H1 (cell line): Measurements from ENCODE around the gene GABRB2. TPM values are rescaled to one million over a fixed set of nuclear protein-coding genes. Genes with fewer than 3 reads are reported as not detected.

Source experiments
- CTCF ChIA-PET: fragments of 300-600 bp; sonication (Branson Sonifier 250); formaldehyde crosslinking; loops from one replicate; lab custom pipeline; 2021; ENCODE audit not compliant: partially characterized antibody; lab: Charles Lee
- POLR2A ChIA-PET: fragments of 300-600 bp; sonication (Branson Sonifier 250); formaldehyde crosslinking; loops from one replicate; lab custom pipeline; 2021; ENCODE audit warnings: inconsistent platforms; ENCODE audit not compliant: partially characterized antibody; lab: Charles Lee
- DNase-seq, 2 experiments: peaks; one replicate each; pipeline versions ENCODE4 v3.0.0 to v3.0.0-alpha.2; 2010 to 2022; ENCODE audit warnings: low spot score in 2 of 2, low read depth in 1 of 2, mixed read lengths in 1 of 2
- FAIRE-seq: peaks from 2 replicates; lab custom pipeline; 2011; peaks lifted over from hg19 to GRCh38; lab: Jason Lieb, UNC
- H2AFZ ChIP-seq: 2 replicates; pipeline ENCODE4 v1.8.1; 2012; ENCODE audit warnings: low read length, inconsistent platforms
- H2AK5ac ChIP-seq: 2 replicates; pipeline ENCODE4 v1.6.1; 2013; ENCODE audit warnings: low read depth, low read length
- H2BK120ac ChIP-seq: replicated peaks from 2 replicates; pipeline ENCODE3; 2013; ENCODE audit warnings: low read depth, low read length, inconsistent platforms
- H2BK12ac ChIP-seq: 2 replicates; pipeline ENCODE4 v1.6.1; 2013; ENCODE audit warnings: low read depth, low read length
- H2BK15ac ChIP-seq: 2 replicates; pipeline ENCODE4 v1.6.1; 2013; ENCODE audit warnings: low read length
- H2BK20ac ChIP-seq: 2 replicates; pipeline ENCODE4 v1.6.1; 2013; ENCODE audit warnings: low read length
- H2BK5ac ChIP-seq: 2 replicates; pipeline ENCODE4 v1.6.1; 2013; ENCODE audit warnings: low read depth, low read length
- H3K14ac ChIP-seq: 2 replicates; pipeline ENCODE4 v1.6.1; 2013; ENCODE audit warnings: inconsistent platforms; ENCODE audit not compliant: insufficient read length
- H3K18ac ChIP-seq: 2 replicates; pipeline ENCODE4 v1.6.1; 2013; ENCODE audit warnings: low read length; ENCODE audit errors: extremely low read depth
- H3K23ac ChIP-seq: 2 replicates; pipeline ENCODE4 v1.6.1; 2013; ENCODE audit warnings: inconsistent platforms; ENCODE audit not compliant: insufficient read length
- H3K23me2 ChIP-seq: 2 replicates; pipeline ENCODE4 v1.6.1; 2013; ENCODE audit warnings: low read depth, low read length
- H3K27ac ChIP-seq: 2 replicates; pipeline ENCODE4 v1.6.1; 2011; ENCODE audit warnings: low read depth, low read length, inconsistent platforms
- H3K27me3 ChIP-seq, 4 experiments: replicated peaks in 1 of 4; 1 replicate in 1 of 4; 2 replicates in 3 of 4; pipeline versions ENCODE4 v1.6.1 to v1.8.1; 2011 to 2013; ENCODE audit warnings: low read length in 3 of 4, mild to moderate bottlenecking in 3 of 4, inconsistent platforms in 2 of 4, mixed read lengths in 2 of 4, moderate library complexity in 1 of 4; ENCODE audit not compliant: control insufficient read depth in 3 of 4, insufficient read depth in 3 of 4; ENCODE audit errors: extremely low read depth in 1 of 4
- H3K36me3 ChIP-seq, 4 experiments: 2 replicates each; pipeline versions ENCODE4 v1.6.1 to v1.8.1; 2011 to 2013; ENCODE audit warnings: mild to moderate bottlenecking in 4 of 4, low read length in 3 of 4, moderate library complexity in 2 of 4, control low read depth in 1 of 4, inconsistent platforms in 1 of 4; ENCODE audit not compliant: insufficient read depth in 4 of 4, control insufficient read depth in 2 of 4
- H3K4ac ChIP-seq: replicated peaks from 2 replicates; pipeline ENCODE3; 2013; ENCODE audit warnings: low read length, low read depth, mixed read lengths, inconsistent platforms; ENCODE audit not compliant: insufficient read length
- H3K4me1 ChIP-seq, 4 experiments: replicated peaks in 1 of 4; 1 replicate in 1 of 4; 2 replicates in 3 of 4; pipeline versions ENCODE4 v1.6.1 to v1.8.1; 2011 to 2013; ENCODE audit warnings: low read length in 3 of 4, inconsistent platforms in 2 of 4, mixed read lengths in 1 of 4; ENCODE audit not compliant: insufficient read depth in 4 of 4, control insufficient read depth in 3 of 4
- H3K4me2 ChIP-seq, 2 experiments: 2 replicates each; pipeline versions ENCODE4 v1.6.1 to v1.8.1; 2011 to 2013; ENCODE audit warnings: low read depth in 2 of 2, low read length in 2 of 2, control low read depth in 1 of 2, inconsistent platforms in 1 of 2, mild to moderate bottlenecking in 1 of 2; ENCODE audit not compliant: insufficient read depth in 1 of 2
- H3K4me3 ChIP-seq, 4 experiments: fragments of 200-600, 300-600 bp in 1 of 4; sonication (generic), shearing (Covaris generic), sonication (Bioruptor Twin) in 1 of 4; 2 replicates each; pipeline versions ENCODE4 v1.5.1 to v1.8.1; 2011 to 2016; ENCODE audit warnings: low read length in 4 of 4, low read depth in 3 of 4, control low read depth in 2 of 4, inconsistent platforms in 2 of 4, mild to moderate bottlenecking in 2 of 4, mixed read lengths in 1 of 4, moderate library complexity in 1 of 4; ENCODE audit not compliant: insufficient read depth in 2 of 4; ENCODE audit errors: extremely low read depth in 1 of 4
- H3K56ac ChIP-seq: replicated peaks from 2 replicates; pipeline ENCODE3; 2013; ENCODE audit warnings: low read depth, mild to moderate bottlenecking, mixed read lengths, low read length, inconsistent platforms; ENCODE audit not compliant: insufficient read length
- H3K79me1 ChIP-seq: 2 replicates; pipeline ENCODE4 v1.6.1; 2013; ENCODE audit warnings: low read depth, low read length, control low read depth
- H3K79me2 ChIP-seq, 2 experiments: 2 replicates each; pipeline versions ENCODE4 v1.6.1 to v1.8.1; 2012 to 2013; ENCODE audit warnings: low read length in 2 of 2, mild to moderate bottlenecking in 2 of 2, inconsistent platforms in 1 of 2; ENCODE audit not compliant: insufficient read depth in 2 of 2, control insufficient read depth in 1 of 2
- H3K9ac ChIP-seq, 4 experiments: replicated peaks in 1 of 4; 1 replicate in 1 of 4; 2 replicates in 3 of 4; pipeline versions ENCODE4 v1.6.1 to v1.8.1; 2011 to 2013; ENCODE audit warnings: low read depth in 3 of 4, low read length in 3 of 4, control low read depth in 2 of 4, mild to moderate bottlenecking in 2 of 4, moderate library complexity in 2 of 4, inconsistent platforms in 1 of 4; ENCODE audit errors: extremely low read depth in 1 of 4
- H3K9me3 ChIP-seq, 2 experiments: 2 replicates each; pipeline versions ENCODE4 v1.6.1 to v1.8.1; 2012 to 2013; ENCODE audit warnings: mild to moderate bottlenecking in 2 of 2, moderate library complexity in 2 of 2, control low read depth in 1 of 2, inconsistent platforms in 1 of 2, low read depth in 1 of 2, low read length in 1 of 2, mixed read lengths in 1 of 2; ENCODE audit not compliant: insufficient read depth in 2 of 2
- H4K20me1 ChIP-seq, 2 experiments: replicated peaks in 1 of 2; 2 replicates each; pipeline versions ENCODE3 to v1.8.1; 2011 to 2013; ENCODE audit warnings: inconsistent platforms in 2 of 2, low read length in 2 of 2, mild to moderate bottlenecking in 1 of 2; ENCODE audit not compliant: insufficient read depth in 2 of 2, control insufficient read depth in 1 of 2
- H4K5ac ChIP-seq: 2 replicates; pipeline ENCODE4 v1.6.1; 2013; ENCODE audit warnings: low read length, low read depth, mixed read lengths, inconsistent platforms; ENCODE audit not compliant: insufficient read length
- H4K8ac ChIP-seq: 2 replicates; pipeline ENCODE4 v1.8.0; 2013; ENCODE audit warnings: mild to moderate bottlenecking, moderate library complexity, low read length, inconsistent platforms; ENCODE audit not compliant: insufficient read depth; ENCODE audit errors: extremely low read depth
- H4K91ac ChIP-seq: replicated peaks from 2 replicates; pipeline ENCODE3; 2013; ENCODE audit warnings: low read length, mixed read lengths, inconsistent platforms; ENCODE audit not compliant: insufficient read length
- CHD1 ChIP-seq: IDR thresholded peaks from 2 replicates; pipeline ENCODE4 v1.6.1; 2012; ENCODE audit warnings: low read depth, low read length, improper control_type of control experiment
- EP300 ChIP-seq, 2 experiments: IDR thresholded peaks; 1 replicate in 1 of 2; 2 replicates in 1 of 2; pipeline ENCODE4 v1.6.1; 2011 to 2012; ENCODE audit warnings: low read depth in 2 of 2, low read length in 2 of 2, mild to moderate bottlenecking in 2 of 2, borderline replicate concordance in 1 of 2, inconsistent platforms in 1 of 2, moderate library complexity in 1 of 2
- EZH2 ChIP-seq: fragments of 200-600 bp; sonication (generic); IDR thresholded peaks from 2 replicates; pipeline ENCODE4 v1.7.1; 2012; ENCODE audit warnings: low read depth, mild to moderate bottlenecking, moderate library complexity, low read length, inconsistent platforms; ENCODE audit not compliant: severe bottlenecking
- GTF2F1 ChIP-seq: IDR thresholded peaks from 2 replicates; pipeline ENCODE4 v1.6.1; 2012; ENCODE audit warnings: low read depth, low read length, improper control_type of control experiment, borderline replicate concordance
- POLR2AphosphoS5 ChIP-seq: IDR thresholded peaks from 2 replicates; pipeline ENCODE4 v1.6.1; 2011; ENCODE audit warnings: low read depth, low read length
- RAD21 ChIP-seq, 2 experiments: IDR thresholded peaks in 1 of 2; conservative IDR thresholded peaks in 1 of 2; 2 replicates each; pipeline ENCODE4 v1.6.1; 2011; ENCODE audit warnings: low read depth in 2 of 2, low read length in 2 of 2, improper control_type of control experiment in 1 of 2, inconsistent platforms in 1 of 2, mild to moderate bottlenecking in 1 of 2, moderate library complexity in 1 of 2
- RBBP5 ChIP-seq: IDR thresholded peaks from 2 replicates; pipeline ENCODE4 v1.7.1; 2012; ENCODE audit warnings: low read depth, mild to moderate bottlenecking, inconsistent platforms, low read length, moderate library complexity, borderline replicate concordance
- SP4 ChIP-seq: IDR thresholded peaks from 2 replicates; pipeline ENCODE4 v1.6.1; 2012; ENCODE audit warnings: low read length, inconsistent platforms
- SRF ChIP-seq: IDR thresholded peaks from 2 replicates; pipeline ENCODE4 v1.6.1; 2011; ENCODE audit warnings: mild to moderate bottlenecking, low read depth, low read length, moderate library complexity
- TCF12 ChIP-seq: IDR thresholded peaks from 2 replicates; pipeline ENCODE4 v1.6.1; 2011; ENCODE audit warnings: low read depth, mild to moderate bottlenecking, low read length
- polyA plus RNA-seq, 7 experiments: library from polyadenylated mRNA; depleted of rRNA in 3 of 7; stranded (reverse) in 5 of 7; unstranded in 2 of 7; fragments of >200 nt in 5 of 7; fragments of 200-250 nt in 2 of 7; gene quantifications; 1 replicate in 5 of 7; 2 replicates in 1 of 7; 4 replicates in 1 of 7; pipeline versions ENCODE4 v1.2.1 to v1.2.3, GENCODE V29; 2011 to 2013; ENCODE audit warnings: missing spikeins in 2 of 7, mixed read lengths in 2 of 7
- total RNA-seq: library from RNA; stranded (reverse); fragmentation: NEBNext Ultra II Directional; extraction: Animal tissue kit (Norgen Biotek cat#: 25700); gene quantifications from 2 replicates; pipeline ENCODE4 v1.2.1, GENCODE V29; 2021

GABRB2 gene
- total and polyA plus RNA-seq, 2 of the 8 experiments (the other 6 are each of a cell fraction or from before 2014, with no cell fraction given), result 0.54 to 1.9 TPM

DNA sequence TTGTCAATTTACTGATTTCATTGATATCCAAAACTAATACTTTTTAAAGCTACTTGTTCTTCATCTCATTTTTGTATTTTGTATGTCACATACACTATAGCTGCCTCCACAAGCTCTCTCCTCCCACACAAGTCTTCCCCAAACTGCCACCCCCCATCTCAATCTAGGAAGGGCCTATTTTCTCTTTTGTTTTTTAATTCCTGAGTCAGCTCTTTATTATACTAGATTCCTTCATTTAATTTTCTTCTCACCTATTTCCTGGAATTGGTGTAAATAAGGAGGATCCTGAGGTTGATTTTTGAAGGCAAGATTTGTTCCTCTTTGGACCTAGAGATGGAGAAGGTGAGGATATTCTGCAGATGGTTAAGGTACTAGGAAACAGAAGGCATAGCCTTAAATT lies 277.4 kb downstream of the GABRB2 start:
- Histone ChIP-seq H3K23me2 (no peaks in the 10 kb centered on the region), H4K8ac (no peak overlapping the region), H3K4me2 (no peak overlapping the region), H3K4me3 (no peak overlapping the region), H2BK15ac (no peak overlapping the region), H3K27me3 (no peaks in the 10 kb centered on the region), H4K5ac (no peak overlapping the region), H3K27ac (no peak overlapping the region), H3K18ac (no peak overlapping the region), H3K4me1 (no peaks in the 10 kb centered on the region), H2BK120ac (no peak overlapping the region), H2AFZ (no peak overlapping the region), H3K36me3 (no peaks in the 10 kb centered on the region), H2BK5ac (no peak overlapping the region), H3K56ac (no peak overlapping the region), H4K91ac (no peak overlapping the region), H4K20me1 (no peaks in the 10 kb centered on the region), H3K9ac (no peak overlapping the region), H3K9me3 (no peaks in the 10 kb centered on the region), H2BK20ac (no peak overlapping the region), H2AK5ac (no peak overlapping the region), H3K14ac (no peak overlapping the region), H3K79me1 (no peaks in the 10 kb centered on the region), H3K4ac (no peak overlapping the region), H3K23ac (no peak overlapping the region), H3K79me2 (no peaks in the 10 kb centered on the region), H2BK12ac (no peak overlapping the region)
- no peak for FAIRE-seq
- CTCF ChIA-PET, result interaction anchor here (1.7 kb wide), 1 partner anchor 10 kb away, joined by 6 read pairs; no protein-coding TSS in a partner anchor
- DNase-seq, result no peak
- POLR2A ChIA-PET, result no interaction called here
- TF ChIP-seq RAD21 (IDR thresholded peaks at IDR 0.05 in 1 of 2, conservative IDR thresholded peaks at IDR 0.05 in 1 of 2; ENCODE audit: low read depth in 2 of 2, low read length in 2 of 2) (no peak), TCF12 (no peak), CHD1 (no peak), SRF (no peak), SP4 (no peak), RBBP5 (no peak), GTF2F1 (no peak), POLR2AphosphoS5 (no peak), EP300 (IDR thresholded peaks at IDR 0.05; ENCODE audit: borderline replicate concordance in 1 of 2, low read depth in 2 of 2, low read length in 2 of 2) (no peak), EZH2 (no peak)
